Small intestine (tissue), 7 donors: ENCODE results near the gene PRG3. TPM values are rescaled to one million over a fixed set of nuclear protein-coding genes. Genes with fewer than 3 reads are reported as not detected.

Experiments
- DNase-seq, 2 donors: peaks; one replicate each; pipeline versions ENCODE4 v3.0.0 to v3.0.0-alpha.2; 2013
- FAIRE-seq: peaks from 2 replicates; lab custom pipeline; 2012; peaks lifted over from hg19 to GRCh38; lab: Jason Lieb, UNC
- H3K27ac ChIP-seq, 3 donors: one replicate each; pipeline ENCODE4 v1.5.1; 2013; ENCODE audit warnings: low read length in 2 of 3, mild to moderate bottlenecking in 2 of 3, control low read depth in 1 of 3, inconsistent platforms in 1 of 3, low read depth in 1 of 3, moderate library complexity in 1 of 3
- H3K27me3 ChIP-seq, 3 donors: one replicate each; pipeline ENCODE4 v1.6.1; 2013; ENCODE audit warnings: low read length in 3 of 3, inconsistent platforms in 1 of 3; ENCODE audit not compliant: control insufficient read depth in 3 of 3, insufficient read depth in 3 of 3
- H3K36me3 ChIP-seq, 3 donors: one replicate each; pipeline ENCODE4 v1.6.1; 2013; ENCODE audit warnings: low read length in 3 of 3, inconsistent platforms in 1 of 3, low read depth in 1 of 3, mild to moderate bottlenecking in 1 of 3, moderate library complexity in 1 of 3; ENCODE audit not compliant: control insufficient read depth in 3 of 3, insufficient read depth in 2 of 3
- H3K4me1 ChIP-seq, 3 donors: one replicate each; pipeline ENCODE4 v1.6.1; 2013; ENCODE audit warnings: low read length in 2 of 3, inconsistent platforms in 1 of 3, low read depth in 1 of 3, mild to moderate bottlenecking in 1 of 3, moderate library complexity in 1 of 3; ENCODE audit not compliant: control insufficient read depth in 3 of 3, insufficient read depth in 2 of 3
- H3K4me3 ChIP-seq, 3 donors: one replicate each; pipeline ENCODE4 v1.5.1; 2013; ENCODE audit warnings: low read length in 3 of 3, control low read depth in 1 of 3, inconsistent platforms in 1 of 3, low read depth in 1 of 3, mild to moderate bottlenecking in 1 of 3, moderate library complexity in 1 of 3
- H3K9me3 ChIP-seq, 2 donors: one replicate each; pipeline ENCODE4 v1.6.1; 2013; ENCODE audit warnings: low read depth in 1 of 2, low read length in 1 of 2; ENCODE audit not compliant: control insufficient read depth in 2 of 2, insufficient read depth in 1 of 2
- WGBS, 3 donors: extraction: QIAGEN DNeasy Blood & Tissue Kit; methylation state at CpG; one replicate each; pipeline ENCODE4 v1.1.7; 2013; 5-methylcytosine and 5-hydroxymethylcytosine counted together
- polyA plus RNA-seq, 4 donors: library from polyadenylated mRNA; stranded (reverse) in 3 of 4; unstranded in 1 of 4; fragments of 200-250 nt in 3 of 4; fragments of 120-200 nt in 1 of 4; gene quantifications; one replicate each; pipeline versions ENCODE4 v1.2.1 to v1.2.3, GENCODE V29; 2013
- donor health status: healthy with polysubstance abuse.
- donor health status: control.
- donor health status: control.
- donor health status: Bipolar disorder and iron deficiency.
- donor health status: healthy.

Gene PRG3
- polyA plus RNA-seq, 4 donors = 0.22 TPM; not detected in 3

DNA sequence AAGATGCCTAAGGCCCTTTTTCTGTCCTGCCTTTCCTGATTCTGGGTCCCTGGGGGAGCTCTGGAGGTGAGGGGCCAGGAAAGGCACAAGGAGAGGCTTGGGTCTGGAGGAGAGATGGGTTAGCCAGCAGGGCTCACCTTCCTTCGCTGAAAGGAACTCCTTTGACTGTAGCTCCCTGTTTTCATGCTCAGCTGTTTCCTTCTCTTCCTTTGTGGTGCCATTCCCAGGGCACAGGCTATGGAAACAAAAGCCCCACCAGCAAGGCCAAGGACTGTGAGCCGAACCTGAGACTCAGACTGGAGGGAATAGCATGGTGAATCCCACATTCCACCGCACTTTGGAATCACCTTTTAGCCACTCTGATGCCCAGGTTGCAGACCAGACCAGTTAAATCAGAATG, 35.5 kb upstream of the PRG3 start:
- Histone ChIP-seq H3K36me3 (peaks cover 0 to 38% (median 0%) of the 10 kb centered on the region in 3 donors), H3K4me3 (no peak overlapping the region), H3K9me3 (no peaks in the 10 kb centered on the region), H3K27ac (no peak overlapping the region), H3K27me3 (no peaks in the 10 kb centered on the region), H3K4me1 (no peaks in the 10 kb centered on the region)
- 88 to 91% (median 90%) methylated on average over 3 of the region's 3 CpGs for WGBS, 3 donors
- no peak for DNase-seq
- no peak for FAIRE-seq

DNA sequence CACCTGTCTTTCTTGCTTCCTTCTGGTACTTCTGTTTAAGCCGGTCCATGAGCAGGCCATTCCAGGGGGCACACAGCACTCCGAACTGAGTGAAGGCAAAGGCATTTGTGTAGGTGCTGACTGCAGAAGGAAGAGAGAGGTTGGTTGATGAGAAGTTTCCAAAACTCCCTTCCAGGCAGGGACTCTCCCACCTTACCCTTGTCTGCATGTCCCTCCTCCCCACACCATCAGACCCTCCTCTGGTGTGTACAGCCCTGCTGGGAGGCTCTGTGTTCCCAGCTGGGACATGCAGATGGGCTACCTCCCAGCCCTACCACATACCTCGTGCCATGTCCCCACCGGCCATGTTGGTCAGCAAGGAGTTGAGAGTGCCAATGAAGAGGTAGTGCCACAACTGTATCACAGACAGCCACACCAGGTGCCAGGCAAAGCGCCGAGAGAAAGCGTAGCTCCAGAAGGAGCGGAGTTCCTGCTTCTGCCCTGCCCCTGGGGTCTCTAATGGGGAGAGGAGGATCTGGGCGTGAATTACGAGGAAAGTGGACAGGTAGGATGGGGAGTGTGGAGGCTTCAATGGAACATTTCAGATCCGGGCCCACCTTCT, 33.8 kb upstream of the PRG3 start:
- Histone ChIP-seq H3K9me3 (no peaks in the 10 kb centered on the region), H3K36me3 (peaks cover 0 to 35% (median 6%) of the 10 kb centered on the region in 3 donors), H3K4me3 (no peak overlapping the region), H3K27me3 (no peaks in the 10 kb centered on the region), H3K4me1 (no peaks in the 10 kb centered on the region), H3K27ac (no peak overlapping the region)
- FAIRE-seq (no peak), DNase-seq (no peak)
- WGBS, 3 donors = 89 to 95% (median 90%) methylated on average over 11 of the region's 11 CpGs

DNA sequence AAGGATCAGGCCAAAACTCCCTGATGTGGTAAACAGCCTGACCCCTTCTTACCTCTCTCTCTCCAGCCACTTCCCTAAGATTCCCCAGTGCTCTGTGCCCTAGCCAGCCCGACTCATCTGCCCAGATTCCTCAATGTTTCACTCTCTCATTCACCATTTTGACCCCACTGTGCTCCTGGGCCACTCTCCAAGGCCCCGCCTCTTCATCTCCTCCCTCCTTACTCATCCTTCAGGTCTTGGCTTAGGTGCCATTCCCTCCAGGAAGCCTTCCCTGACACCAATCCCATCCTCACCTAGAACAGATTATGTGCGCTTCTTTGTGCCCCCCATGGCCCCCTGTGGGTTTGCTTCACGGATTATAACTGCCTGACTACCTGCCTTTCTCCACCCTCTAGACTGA, 32.7 kb upstream of the PRG3 start:
- WGBS, 3 donors = 84 to 86% (median 85%) methylated on average over 4 of the region's 4 CpGs
- Histone ChIP-seq H3K4me3 (no peak overlapping the region), H3K27me3 (no peaks in the 10 kb centered on the region), H3K27ac (no peak overlapping the region), H3K36me3 (peaks cover 0 to 45% (median 6%) of the 10 kb centered on the region in 3 donors), H3K9me3 (no peaks in the 10 kb centered on the region), H3K4me1 (no peaks in the 10 kb centered on the region)
- FAIRE-seq (no peak), DNase-seq (no peak)

DNA sequence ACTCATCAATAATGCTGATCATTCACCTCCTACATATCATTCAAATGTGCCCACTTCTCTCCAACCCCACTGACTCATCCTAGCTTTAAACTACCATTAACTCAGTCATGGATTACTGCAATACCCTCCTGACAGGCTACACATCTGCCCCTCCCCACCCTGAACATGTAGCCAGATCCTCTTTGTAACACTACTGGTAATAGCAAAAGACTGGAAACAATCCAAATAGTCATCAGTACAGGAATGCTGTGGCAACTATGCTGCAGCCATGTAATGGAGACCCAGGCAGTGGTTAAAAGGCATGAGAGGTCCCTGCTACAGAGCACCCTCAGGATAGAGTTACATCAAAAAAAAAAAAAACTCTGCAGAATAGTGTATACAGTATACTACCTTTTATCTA, 29.3 kb upstream of the PRG3 start:
- no peak overlapping the region for H3K27ac ChIP-seq
- H3K27me3 ChIP-seq = no peaks in the 10 kb centered on the region
- no peaks in the 10 kb centered on the region for H3K4me1 ChIP-seq
- H3K36me3 ChIP-seq = peaks cover 0 to 33% (median 6%) of the 10 kb centered on the region in 3 donors
- H3K4me3 ChIP-seq = no peak overlapping the region
- DNase-seq (no peak), FAIRE-seq (no peak)
- no peaks in the 10 kb centered on the region for H3K9me3 ChIP-seq

DNA sequence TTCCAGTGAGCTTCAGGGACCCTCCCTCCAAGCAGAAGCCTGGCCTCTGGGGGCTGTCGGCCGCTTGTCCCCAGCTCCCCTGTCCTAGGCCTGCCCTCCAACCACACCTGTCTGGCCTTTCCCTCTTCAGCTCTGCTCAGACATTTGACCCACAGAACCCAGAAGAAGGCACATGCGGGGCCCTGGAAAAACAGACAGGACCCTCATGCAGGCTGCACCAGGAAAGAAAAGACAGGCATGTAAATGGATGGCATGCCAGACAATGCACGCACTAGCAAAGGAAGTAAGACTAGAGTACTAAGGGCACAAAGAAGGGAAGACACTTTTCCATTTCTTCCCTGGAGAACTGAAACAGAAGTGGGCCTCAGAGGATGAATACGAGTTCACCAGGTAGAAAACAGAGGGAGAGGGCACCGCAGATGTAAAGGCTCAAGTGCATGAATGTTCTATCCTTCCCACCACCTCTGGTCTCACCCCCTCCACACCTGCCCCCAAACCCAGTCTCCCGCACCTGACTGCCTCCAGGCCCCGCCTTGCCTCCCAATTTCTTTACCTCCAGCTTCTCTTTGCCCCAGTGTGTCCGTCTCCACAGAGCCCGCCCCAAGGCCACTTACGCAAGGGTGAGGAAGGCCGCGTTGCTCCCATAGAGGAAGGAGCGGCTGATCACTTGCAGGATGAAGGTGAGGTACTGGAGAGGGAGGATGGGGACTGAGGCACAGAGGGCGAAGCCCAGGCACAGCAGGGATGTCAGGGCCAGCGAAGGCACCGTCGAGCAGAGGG, 28.6 kb upstream of the PRG3 start:
- no peaks in the 10 kb centered on the region for H3K27me3 ChIP-seq
- H3K4me1 ChIP-seq = no peaks in the 10 kb centered on the region
- H3K36me3 ChIP-seq = peaks cover 0 to 27% (median 6%) of the 10 kb centered on the region in 3 donors
- FAIRE-seq (no peak), DNase-seq (no peak)
- H3K27ac ChIP-seq = no peak overlapping the region
- no peak overlapping the region for H3K4me3 ChIP-seq
- H3K9me3 ChIP-seq = no peaks in the 10 kb centered on the region
- WGBS, 3 donors = 94 to 96% (median 95%) methylated on average over 18 of the region's 18 CpGs

DNA sequence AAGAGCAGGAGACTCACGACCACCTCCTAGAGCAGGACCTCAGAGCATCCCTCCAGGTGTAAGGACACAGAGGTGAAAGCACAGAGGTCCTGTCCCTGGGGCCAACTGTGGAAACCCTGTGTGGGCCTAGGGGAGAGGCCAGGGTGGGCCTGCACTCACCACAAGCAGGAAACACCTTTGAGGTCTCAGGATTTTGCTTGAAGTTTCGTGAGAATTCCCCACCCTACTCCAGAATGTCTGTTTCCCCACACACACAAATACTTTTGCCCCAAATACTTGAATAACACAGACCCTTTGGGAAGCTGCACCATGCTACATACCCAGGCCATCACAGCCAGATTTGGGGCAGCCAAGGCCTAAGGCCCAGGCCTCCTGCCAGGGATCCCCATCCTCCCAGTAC, 27.8 kb upstream of the PRG3 start:
- no peak overlapping the region for H3K27ac ChIP-seq
- no peak overlapping the region for H3K4me3 ChIP-seq
- no peaks in the 10 kb centered on the region for H3K9me3 ChIP-seq
- H3K4me1 ChIP-seq = no peaks in the 10 kb centered on the region
- H3K27me3 ChIP-seq = no peaks in the 10 kb centered on the region
- peaks cover 0 to 24% (median 6%) of the 10 kb centered on the region in 3 donors for H3K36me3 ChIP-seq
- 50 to 71% (median 62%) methylated on average over 2 of the region's 2 CpGs for WGBS, 3 donors
- FAIRE-seq (no peak), DNase-seq (no peak)

DNA sequence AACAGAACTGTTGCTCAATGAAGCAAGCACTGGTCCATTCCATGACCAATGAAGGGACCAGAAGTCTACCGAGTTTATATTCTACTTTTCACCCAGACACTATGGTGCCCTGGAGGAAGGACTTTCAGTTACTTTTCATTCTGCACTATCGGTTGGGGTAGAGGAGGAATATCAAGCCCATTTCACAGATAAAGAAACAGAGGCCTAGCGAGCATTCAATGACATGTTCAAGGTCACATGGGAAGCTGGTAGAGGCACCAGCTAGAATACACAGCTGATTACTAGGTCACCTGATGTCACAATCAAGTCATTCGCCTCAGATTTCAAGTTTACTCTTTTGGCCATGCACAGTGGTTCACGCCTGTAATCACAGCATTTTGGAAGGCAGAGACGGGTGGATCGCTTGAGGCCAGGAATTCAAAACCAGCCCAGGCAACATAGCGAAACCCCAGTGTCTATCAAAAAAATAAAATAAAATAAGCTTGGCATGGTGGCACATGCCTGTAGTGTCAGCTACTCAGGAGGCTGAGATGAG, 27.1 kb upstream of the PRG3 start:
- Histone ChIP-seq H3K4me3 (no peak overlapping the region), H3K9me3 (no peaks in the 10 kb centered on the region), H3K36me3 (peaks cover 0 to 22% (median 6%) of the 10 kb centered on the region in 3 donors), H3K27ac (no peak overlapping the region), H3K27me3 (no peaks in the 10 kb centered on the region), H3K4me1 (no peaks in the 10 kb centered on the region)
- FAIRE-seq (no peak), DNase-seq (no peak)
- 92 to 94% (median 94%) methylated on average over 8 of the region's 8 CpGs for WGBS, 3 donors

DNA sequence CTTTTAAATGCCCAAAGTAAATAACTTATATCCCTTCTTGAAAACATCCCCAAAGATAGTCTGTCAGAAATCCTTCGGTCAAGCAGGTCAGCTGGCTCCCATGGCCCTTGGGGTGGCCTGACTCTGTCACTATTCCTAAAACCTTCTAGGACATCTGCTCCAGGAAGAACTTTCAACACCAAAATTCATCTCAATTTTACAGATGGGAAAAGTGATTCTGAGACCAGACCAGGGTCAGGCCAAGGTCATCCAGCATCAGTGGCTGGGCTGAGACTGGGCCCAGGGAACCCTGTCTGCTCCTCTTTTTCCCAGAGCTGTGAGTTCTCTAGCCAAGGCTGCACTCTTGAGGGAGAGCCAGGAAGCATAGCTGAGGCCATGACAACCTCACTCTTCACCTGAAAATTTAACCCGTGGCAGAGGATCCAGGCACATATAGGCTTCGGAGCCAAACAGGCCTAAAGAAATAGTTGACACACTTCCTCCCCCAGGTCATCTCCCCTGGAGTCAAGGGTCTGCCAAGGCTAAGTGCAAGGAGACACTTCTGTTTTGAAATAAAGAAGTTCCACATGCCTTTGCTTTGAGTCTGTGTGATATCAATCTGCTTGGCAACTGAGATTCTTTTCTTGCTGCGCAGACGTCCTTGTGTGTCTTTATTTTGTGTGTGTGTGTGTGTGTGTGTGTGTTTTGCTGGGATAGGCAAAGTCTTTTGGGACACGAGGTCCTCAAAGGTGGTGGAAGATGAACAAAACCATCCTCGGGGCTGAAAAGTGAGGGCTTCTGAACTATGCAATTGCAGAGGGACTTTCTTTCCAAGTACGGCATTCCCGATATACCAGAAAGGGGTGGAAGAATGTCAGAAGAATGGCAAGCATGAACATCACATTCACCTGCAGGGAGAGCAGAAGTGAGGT, 26.3 kb upstream of the PRG3 start:
- H3K27ac ChIP-seq = peak overlapping the region in 1 of 3 donors; percentile 17

More for the DNA sequence above, 26.3 kb upstream of the PRG3 start:
- Histone ChIP-seq H3K9me3 (no peaks in the 10 kb centered on the region), H3K4me3 (no peak overlapping the region), H3K36me3 (peaks cover 0 to 22% (median 6%) of the 10 kb centered on the region in 3 donors), H3K27me3 (no peaks in the 10 kb centered on the region), H3K4me1 (no peaks in the 10 kb centered on the region)
- DNase-seq (no peak), FAIRE-seq (no peak)
- WGBS, 3 donors = 79 to 90% (median 86%) methylated on average over 9 of the region's 9 CpGs
